Measurements from ENCODE around the gene C6orf52. TPM values are rescaled to one million over a fixed set of nuclear protein-coding genes. Genes with fewer than 3 reads are reported as not detected.
A peak's percentile ranks its signal among the peaks of the same experiment; 100 is the strongest.

Gene C6orf52
- 1.6 and 1.8 TPM in 2 replicates for total RNA-seq (2011; cell fraction: chromatin; rRNA removed; ENCODE audit: low replicate concordance)
- 1.8 and 2.5 TPM in 2 replicates for total RNA-seq (2011; cell fraction: nucleolus; rRNA removed)
- 1.5 and 4.0 TPM in 2 replicates for total RNA-seq (2011; cell fraction: nucleoplasm; rRNA removed)
- total RNA-seq (2014; rRNA removed) = 6.7 and 11.7 TPM in 2 replicates
- total RNA-seq (2014; rRNA removed; fragmentation: Illumina TruSeq; extraction: Trizol) = 11.1 and 14.9 TPM in 2 replicates
- total RNA-seq (2015; rRNA removed; fragmentation: Illumina TruSeq; extraction: Trizol) = 7.4 and 10.8 TPM in 2 replicates
- 10.5 TPM in 2 replicates for total RNA-seq (2021)
- polyA plus RNA-seq (2011; rRNA removed) = 11.8 and 14.0 TPM in 2 replicates
- 6.8 and 13.2 TPM in 2 replicates for polyA plus RNA-seq (2011; cell fraction: cytosol; rRNA removed)
- 3.6 and 7.2 TPM in 2 replicates for polyA plus RNA-seq (2011; cell fraction: nucleus; rRNA removed)
- 6.7 and 8.1 TPM in 2 replicates for polyA plus RNA-seq (2012)
- 12.3 and 12.9 TPM in 2 replicates for polyA plus RNA-seq (2014; fragmentation: Illumina TruSeq; extraction: Trizol)
- 10 to 100 TPM; 27.6 to 37.0 TPM for polyA plus RNA-seq (2014; fragmentation: Nextera tagmentation; extraction: Ambion mirVana)
- 9.1 and 10.7 TPM in 2 replicates for polyA plus RNA-seq (2014; rRNA removed)
- polyA minus RNA-seq (2011; rRNA and poly(A)+ RNA removed) = 6.4 and 6.5 TPM in 2 replicates
- 3.1 TPM in 1 of 2 replicates, not detected in the other for polyA minus RNA-seq (2011; cell fraction: cytosol; rRNA and poly(A)+ RNA removed)
- 1.4 TPM in 1 of 2 replicates, not detected in the other for polyA minus RNA-seq (2011; cell fraction: nucleus; rRNA and poly(A)+ RNA removed)
- percentile 72 among the genes with signal in this experiment for Bru-seq, nascent RNA
- BruChase-seq, experiment 1, labeled RNA remaining after a 2-hour chase = percentile 60 among the genes with signal in this experiment
- percentile 54 among the genes with signal in this experiment for BruChase-seq, experiment 2, labeled RNA remaining after a 6-hour chase
- long read RNA-seq, experiment 1, partial matches to known transcripts = 2 of 29 reads
- long read RNA-seq, experiment 1, other reads (novel, unspliced or antisense) = 22 of 29 reads
- long read RNA-seq, experiment 2, partial matches to known transcripts = 0 of 8 reads
- long read RNA-seq, experiment 2, other reads (novel, unspliced or antisense) = 8 of 8 reads
- long read RNA-seq, experiment 3, partial matches to known transcripts = 0 of 9 reads
- long read RNA-seq, experiment 3, other reads (novel, unspliced or antisense) = 8 of 9 reads

DNA sequence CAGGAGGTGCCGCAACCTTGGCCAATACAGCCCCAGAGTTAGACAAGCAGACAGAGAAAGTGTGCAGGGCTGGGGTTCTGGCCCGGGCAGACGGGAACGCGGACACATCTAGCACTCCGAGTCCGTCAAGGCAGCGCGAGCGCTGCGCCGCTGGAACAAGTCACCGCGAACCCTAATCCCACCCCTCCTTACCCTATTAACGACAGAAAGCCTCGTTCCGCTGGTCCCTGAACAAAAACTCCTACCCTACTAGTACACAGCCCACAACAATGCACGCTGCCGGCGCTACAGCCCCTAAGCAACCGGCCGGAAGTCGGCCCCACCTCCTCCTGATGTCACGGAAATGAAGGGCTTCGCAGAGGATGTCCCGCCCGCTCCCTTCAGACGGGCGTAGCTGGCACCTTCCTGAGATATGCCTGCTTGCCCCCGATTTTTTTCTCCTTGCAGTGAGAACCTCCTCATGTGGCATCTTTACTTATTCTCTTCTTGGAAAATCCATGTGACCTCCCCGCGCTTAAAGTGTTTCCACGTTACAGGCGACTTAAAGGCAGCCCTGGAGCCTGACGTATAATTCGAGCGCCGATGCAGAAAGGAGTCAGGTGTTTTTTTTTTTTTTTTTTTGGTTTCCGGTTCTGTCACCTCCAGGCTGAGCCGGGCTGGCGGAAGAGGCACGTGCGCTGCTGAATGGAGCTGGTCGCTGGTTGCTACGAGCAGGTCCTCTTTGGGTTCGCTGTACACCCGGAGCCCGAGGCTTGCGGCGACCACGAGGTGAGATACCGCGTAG lies at the start of gene C6orf52, which contains the start of gene PAK1IP1:
TSS of gene C6orf52 (minus strand) at position 315 of the 784 bp plus-strand sequence. CDS start 7,066 bp downstream, outside the sequence.
TSS of gene PAK1IP1 (plus strand) at position 671 of the 784 bp plus-strand sequence. CDS start at position 685, 14 bp downstream.
- POLR2A ChIA-PET = interaction anchor here (0.5 to 1.8 kb wide), 18 partner anchors 9 to 1732 kb away, joined by 3 to 12 read pairs (median 3); no protein-coding TSS in a partner anchor
- TSS peak; percentile 71 for BruUV-seq (replicated peaks)
- Histone ChIP-seq H3K27ac (ENCODE audit: extremely low read depth, low read depth, low read length) (peak within 1 kb of the TSS; percentile 84), H3K36me3 (ENCODE audit: control insufficient read depth, insufficient read depth, low read length) (peaks cover 36% of the 10 kb centered on the region), H3K4me1 (replicated peaks in 1 of 2; ENCODE audit: control insufficient read depth in 2 of 2, insufficient read depth in 2 of 2, low read length in 2 of 2) (peaks cover 5 to 13% of the 10 kb centered on the region in 2 experiments; a peak in 4 of 5 replicates), H3K9me3 (replicated peaks; ENCODE audit: control insufficient read depth, insufficient read depth, low read depth, low read length) (peaks cover 3% of the 10 kb centered on the region; the same call in 1 of the 2 replicates), H3K9ac (ENCODE audit: insufficient read depth in 1 of 2, low read depth in 2 of 2, low read length in 2 of 2) (peak within 1 kb of the TSS; percentile 89 to 100), H3K4me2 (ENCODE audit: insufficient read depth, low read length) (peak within 1 kb of the TSS; percentile 94), H3K4me3 (peak within 1 kb of the TSS; percentile 55), H3K27me3 (ENCODE audit: control insufficient read depth in 2 of 2, insufficient read depth in 2 of 2, low read length in 2 of 2) (no peaks in the 10 kb centered on the region), H3K79me2 (ENCODE audit: control insufficient read depth, insufficient read depth, low read length) (peaks cover 64% of the 10 kb centered on the region), H2AFZ (ENCODE audit: low read depth, low read length) (peak within 1 kb of the TSS; percentile 81), H4K20me1 (replicated peaks; ENCODE audit: control insufficient read depth, insufficient read depth, low read length) (no peaks in the 10 kb centered on the region), H3K9me1 (ENCODE audit: control insufficient read depth, insufficient read depth, low read length) (no peaks in the 10 kb centered on the region)
- intact Hi-C loops (cut with micrococcal nuclease) = loop anchor here (1.0 to 5.0 kb wide), 5 partner anchors 29 to 184 kb away; partner anchors contain the start of genes TMEM14B and TMEM14C
- DNase-seq (ENCODE audit: extremely low read depth in 1 of 4, low spot score in 3 of 4) (peak; percentile 94 to 97 (median 94)), ATAC-seq (peak; percentile 98), FAIRE-seq (peak; percentile 97)
- in situ Hi-C loops (cut with MboI) = no loop called here
- CTCF ChIA-PET (ENCODE audit: low intra/inter-chr PET ratio) = interaction anchor here (0.5 to 0.8 kb wide), 2 partner anchors 22 to 193 kb away, joined by 3 to 5 read pairs; no protein-coding TSS in a partner anchor
- WGBS (ENCODE audit: insufficient coverage, low coverage, missing lambda C conversion rate) = under 1% methylated on average over 51 of the region's 53 CpGs
- TF ChIP-seq NEUROD1 (IDR thresholded peaks at IDR 0.05; ENCODE audit: borderline replicate concordance, low read depth, low read length, partially characterized antibody) (peak; percentile 92), DACH1 (IDR thresholded peaks at IDR 0.05; ENCODE audit: partially characterized antibody) (peak; percentile 99), CTBP1 (IDR thresholded peaks at IDR 0.05; ENCODE audit: borderline replicate concordance) (peak; percentile 83), ZNF140 (CRISPR knock-in tag; IDR thresholded peaks at IDR 0.05) (no peak), TEAD2 (tag; IDR thresholded peaks at IDR 0.05) (no peak), SLC30A9 (CRISPR knock-in tag; IDR thresholded peaks at IDR 0.05) (no peak), ZNF589 (CRISPR knock-in tag; IDR thresholded peaks at IDR 0.05; ENCODE audit: low read depth) (peak; percentile 54; the same call in 1 of the 2 replicates), FOSL1 (tag; conservative IDR thresholded peaks at IDR 0.05) (peak; percentile 78), ZNF584 (CRISPR knock-in tag; IDR thresholded peaks at IDR 0.05; ENCODE audit: low read depth) (no peak)
- TF ChIP-seq, protein P1, sequence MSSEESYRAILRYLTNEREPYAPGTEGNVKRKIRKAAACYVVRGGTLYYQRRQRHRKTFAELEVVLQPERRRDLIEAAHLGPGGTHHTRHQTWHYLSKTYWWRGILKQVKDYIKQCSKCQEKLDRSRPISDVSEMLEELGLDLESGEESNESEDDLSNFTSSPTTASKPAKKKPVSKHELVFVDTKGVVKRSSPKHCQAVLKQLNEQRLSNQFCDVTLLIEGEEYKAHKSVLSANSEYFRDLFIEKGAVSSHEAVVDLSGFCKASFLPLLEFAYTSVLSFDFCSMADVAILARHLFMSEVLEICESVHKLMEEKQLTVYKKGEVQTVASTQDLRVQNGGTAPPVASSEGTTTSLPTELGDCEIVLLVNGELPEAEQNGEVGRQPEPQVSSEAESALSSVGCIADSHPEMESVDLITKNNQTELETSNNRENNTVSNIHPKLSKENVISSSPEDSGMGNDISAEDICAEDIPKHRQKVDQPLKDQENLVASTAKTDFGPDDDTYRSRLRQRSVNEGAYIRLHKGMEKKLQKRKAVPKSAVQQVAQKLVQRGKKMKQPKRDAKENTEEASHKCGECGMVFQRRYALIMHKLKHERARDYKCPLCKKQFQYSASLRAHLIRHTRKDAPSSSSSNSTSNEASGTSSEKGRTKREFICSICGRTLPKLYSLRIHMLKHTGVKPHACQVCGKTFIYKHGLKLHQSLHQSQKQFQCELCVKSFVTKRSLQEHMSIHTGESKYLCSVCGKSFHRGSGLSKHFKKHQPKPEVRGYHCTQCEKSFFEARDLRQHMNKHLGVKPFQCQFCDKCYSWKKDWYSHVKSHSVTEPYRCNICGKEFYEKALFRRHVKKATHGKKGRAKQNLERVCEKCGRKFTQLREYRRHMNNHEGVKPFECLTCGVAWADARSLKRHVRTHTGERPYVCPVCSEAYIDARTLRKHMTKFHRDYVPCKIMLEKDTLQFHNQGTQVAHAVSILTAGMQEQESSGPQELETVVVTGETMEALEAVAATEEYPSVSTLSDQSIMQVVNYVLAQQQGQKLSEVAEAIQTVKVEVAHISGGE (CRISPR knock-in tag; IDR thresholded peaks at IDR 0.05) = peak in 2 of 3 experiments; percentile 41 to 95; a peak in 3 of 6 replicates
